ENCODE data around the gene ANTXRL.
"Not testable (repeated sequence)": the region's sequence is repeated elsewhere in the genome, so short reads cannot be mapped to it uniquely, and the experiment has no call there.

Gene ANTXRL

DNA sequence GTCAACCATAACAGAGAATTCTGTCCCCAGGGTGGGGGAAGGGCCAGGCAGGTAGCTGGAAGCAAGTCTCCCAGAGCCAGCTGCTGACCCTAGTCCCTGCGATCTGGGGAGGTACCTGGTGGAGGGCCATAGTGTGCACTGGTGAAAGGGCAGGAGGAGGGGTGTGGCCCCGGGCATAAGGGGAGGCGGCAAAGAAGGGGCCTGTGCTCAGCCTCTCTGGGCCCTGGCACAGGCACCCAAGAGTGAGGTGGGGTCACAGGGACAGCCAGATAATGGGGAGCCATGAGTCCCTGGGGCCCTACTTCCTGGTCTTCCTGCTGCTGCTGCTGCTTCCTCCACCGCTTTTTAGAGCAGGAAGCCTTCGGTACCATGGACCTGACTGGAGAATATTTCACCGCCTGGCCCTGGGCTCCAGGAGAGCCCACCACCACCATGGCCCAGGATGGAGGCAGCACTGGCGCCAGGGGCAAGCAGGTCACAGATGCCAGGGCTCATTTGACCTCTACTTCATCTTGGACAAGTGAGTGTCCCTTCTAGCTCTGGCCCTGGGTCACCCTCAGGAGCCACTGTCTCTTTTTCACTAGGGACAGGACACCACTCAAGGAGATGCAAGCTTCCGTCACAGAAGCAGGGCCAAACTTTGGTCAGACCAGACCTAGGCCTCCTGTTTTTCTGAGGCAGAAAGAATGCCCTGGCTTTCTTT is at the start of gene ANTXRL:
TSS of gene ANTXRL (plus strand) at position 7 of the 703 bp plus-strand sequence. CDS start at position 273, 266 bp downstream.
- DNase-seq, result no peak

DNA sequence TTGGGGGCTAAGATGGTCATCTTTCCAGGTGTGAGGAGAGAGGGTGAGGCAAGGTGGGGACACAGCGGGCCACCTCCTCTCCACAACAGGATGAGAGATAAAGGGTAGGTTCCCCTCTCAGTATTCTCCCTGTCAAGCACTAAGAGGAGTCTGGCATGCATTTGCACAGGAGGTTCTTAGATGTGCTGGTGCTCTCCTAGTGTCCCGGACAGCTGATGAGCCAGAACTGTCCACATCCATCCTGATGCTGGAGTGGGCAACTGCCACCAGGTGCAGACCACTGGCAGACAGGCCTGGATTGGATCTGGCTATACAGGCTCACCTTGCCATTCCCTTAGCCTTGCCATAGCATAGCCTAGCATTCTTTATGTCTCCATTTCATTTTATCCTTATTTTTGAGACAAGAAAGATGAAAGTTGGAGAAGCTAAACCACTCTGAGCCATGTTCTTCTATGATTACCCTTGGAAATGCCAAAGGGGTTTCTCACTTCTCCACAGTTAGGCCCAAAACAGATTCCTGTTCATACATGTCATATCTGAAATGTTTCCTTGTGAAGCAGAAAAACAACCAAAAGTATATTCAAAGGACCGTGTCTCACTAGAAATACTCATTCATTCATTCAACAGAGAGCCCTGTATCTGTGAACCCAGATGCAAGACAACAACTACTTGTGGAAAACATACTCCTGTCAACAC is 48.8 kb upstream of the ANTXRL start:
- no peak for DNase-seq

DNA sequence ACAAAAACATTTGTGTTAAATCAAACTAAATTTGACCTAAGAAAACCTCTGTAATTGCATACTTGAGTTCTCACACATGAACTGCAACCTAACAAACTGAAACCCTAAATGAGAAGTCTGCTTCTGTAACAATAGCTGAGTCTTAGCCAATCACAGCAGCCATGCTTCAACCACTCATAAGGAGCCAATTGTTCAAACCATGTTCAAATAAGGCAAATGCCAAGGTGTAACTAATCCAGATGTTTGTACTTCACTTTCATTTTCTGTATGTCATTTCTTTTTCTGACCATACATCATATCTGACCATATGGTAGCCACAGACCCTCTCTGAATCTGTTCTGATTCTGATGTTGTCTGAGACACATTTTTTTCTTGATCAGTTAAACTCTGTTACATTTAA is 47.5 kb upstream of the ANTXRL start:
- DNase-seq, result no peak

DNA sequence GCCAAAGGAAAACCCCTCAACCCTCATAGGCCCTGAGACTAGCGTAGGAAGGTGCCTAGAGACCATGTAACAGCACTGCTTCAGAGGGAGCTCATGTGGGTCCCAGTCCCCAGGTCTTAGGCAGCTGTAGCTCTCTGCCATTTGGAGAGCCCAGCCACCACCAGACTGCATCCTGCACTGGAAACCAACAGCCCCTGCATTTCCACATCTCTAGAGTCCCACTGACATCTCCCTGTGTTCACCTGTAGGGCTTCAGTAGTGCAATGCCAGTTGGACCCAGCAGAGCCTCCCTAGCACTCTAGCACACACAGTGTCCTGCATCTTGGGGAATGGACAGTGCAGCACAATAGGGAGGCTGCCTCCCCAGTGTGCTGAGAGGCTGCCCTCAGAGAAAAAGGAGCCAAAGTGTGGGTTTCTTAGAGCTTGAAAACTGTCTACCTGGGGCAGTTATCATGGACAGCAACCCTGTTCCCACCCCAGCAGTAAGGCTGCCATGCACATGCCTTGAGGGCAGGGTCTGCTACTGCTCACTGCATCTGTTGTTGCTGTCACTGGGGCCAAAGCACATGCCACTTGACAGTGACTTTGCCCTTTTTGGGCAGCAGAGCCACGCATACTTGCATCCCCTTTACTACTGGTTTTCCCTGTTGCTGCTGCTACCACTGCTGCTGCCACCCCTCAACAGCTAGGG is 46.7 kb upstream of the ANTXRL start:
- no peak for DNase-seq

DNA sequence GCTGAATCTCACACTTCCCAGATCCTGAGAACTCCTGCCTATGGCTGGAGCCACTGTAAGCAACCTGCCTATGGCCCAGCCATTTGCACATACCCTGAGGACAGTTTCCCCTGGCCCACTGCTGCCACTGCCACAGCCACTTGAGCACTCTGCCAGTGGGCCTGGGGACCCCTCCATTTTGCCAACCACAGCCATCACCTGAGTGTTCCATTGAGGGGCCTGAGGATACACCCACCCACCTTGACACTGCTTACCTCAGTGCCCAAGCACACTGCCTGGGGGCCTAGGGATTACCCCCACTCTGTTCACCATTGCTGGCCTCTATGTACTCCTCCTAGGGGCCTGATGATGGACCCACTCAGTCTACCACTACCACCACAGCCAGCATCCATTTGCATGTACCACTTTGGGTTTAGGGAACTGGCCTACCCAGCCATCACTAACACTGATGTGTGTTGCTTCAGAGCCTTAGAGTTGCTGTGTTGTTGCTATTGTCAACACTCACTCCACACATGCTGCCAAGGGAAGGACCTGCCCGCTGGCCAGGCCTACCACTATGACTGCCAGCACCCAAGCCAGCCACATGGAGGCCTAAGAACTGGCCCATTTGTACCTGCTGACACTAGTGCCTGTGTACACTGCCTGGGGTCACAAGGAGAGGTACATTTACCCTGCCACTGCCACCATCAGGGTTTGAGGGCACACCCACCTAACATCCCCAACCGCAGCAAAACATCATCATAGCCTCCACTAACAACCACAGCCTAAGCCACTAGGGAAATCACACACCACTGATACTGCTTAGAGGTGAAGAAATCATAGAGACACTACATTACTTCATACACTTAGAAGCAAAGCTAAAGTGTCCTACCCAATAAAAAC is 45.9 kb upstream of the ANTXRL start:
- DNase-seq, result no peak

DNA sequence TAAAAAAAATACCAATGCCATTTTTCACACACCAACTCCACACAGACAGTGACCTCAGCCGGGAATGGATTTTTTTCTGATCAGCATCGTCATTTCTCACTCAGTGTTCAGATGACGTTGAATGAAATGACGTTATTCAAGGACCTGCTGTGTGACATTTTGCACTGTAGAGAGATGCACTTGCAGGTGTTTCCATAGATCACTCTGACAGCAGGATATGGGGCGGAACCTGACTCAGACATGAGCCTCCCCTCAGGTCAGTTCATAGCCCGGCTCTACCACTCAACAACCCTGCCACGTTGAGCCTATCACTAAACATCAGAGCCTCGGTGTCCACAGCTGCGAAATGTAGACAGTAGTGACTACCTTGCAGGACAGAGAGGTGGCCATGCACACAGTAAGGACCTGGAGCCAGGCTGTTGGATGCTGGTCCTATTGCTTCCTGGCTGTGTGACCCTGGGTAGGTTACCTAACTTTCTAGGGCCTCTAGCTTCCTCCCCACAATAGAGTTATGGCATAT is 41.4 kb upstream of the ANTXRL start:
- DNase-seq, result no peak

DNA sequence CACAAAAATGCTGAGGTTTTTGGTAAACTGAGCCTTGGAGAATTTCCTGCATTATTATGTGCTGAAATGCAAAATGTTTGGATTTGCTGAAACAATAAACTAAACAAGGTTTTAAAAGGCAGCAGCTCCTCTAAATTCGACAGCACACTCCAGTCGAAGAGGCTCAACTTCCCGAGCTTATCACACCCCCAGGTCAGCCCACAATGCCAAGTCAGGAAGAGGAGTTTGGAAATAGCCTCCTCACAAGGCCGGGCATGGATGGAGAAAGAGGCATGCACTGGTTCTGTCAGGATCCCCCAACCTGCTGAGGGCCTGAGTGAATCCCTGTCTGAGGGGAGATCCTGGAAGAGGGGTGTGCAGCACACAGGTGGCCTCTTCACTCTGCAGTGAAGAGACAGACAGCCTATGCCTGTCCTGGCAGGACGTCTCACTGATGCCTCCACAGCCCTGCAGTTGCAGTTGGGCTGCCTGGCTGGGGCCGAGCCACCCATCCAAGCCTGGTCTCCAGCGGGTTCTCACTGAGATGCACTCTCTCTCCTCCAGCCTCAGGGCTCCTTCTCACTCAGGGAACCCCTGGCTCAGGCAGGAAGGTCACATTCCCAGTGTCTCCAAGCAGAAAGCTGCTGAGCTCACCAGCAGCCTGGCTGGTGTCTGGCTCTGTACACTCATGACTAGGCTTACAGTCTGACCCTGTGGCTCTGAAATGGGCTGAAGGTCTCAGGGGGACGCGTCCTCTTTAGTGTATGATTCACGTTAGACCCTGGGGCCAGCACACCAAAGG is 40.2 kb upstream of the ANTXRL start:
- not testable (repeated sequence) for DNase-seq

DNA sequence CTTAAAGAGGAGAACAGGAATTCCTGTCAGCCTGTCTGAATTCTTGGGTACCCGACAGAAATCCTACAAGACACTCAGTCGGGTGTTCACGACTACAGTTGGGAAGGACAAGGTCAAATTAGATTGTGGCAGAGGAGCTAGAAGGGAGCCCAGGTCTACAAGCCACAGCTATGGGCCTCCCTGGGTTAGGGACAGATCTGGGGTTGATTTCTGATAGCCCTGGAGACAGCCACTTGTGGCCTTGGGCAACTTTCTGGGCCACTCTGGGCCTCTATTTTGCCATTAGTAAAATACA is 39.7 kb upstream of the ANTXRL start:
- no peak for DNase-seq

DNA sequence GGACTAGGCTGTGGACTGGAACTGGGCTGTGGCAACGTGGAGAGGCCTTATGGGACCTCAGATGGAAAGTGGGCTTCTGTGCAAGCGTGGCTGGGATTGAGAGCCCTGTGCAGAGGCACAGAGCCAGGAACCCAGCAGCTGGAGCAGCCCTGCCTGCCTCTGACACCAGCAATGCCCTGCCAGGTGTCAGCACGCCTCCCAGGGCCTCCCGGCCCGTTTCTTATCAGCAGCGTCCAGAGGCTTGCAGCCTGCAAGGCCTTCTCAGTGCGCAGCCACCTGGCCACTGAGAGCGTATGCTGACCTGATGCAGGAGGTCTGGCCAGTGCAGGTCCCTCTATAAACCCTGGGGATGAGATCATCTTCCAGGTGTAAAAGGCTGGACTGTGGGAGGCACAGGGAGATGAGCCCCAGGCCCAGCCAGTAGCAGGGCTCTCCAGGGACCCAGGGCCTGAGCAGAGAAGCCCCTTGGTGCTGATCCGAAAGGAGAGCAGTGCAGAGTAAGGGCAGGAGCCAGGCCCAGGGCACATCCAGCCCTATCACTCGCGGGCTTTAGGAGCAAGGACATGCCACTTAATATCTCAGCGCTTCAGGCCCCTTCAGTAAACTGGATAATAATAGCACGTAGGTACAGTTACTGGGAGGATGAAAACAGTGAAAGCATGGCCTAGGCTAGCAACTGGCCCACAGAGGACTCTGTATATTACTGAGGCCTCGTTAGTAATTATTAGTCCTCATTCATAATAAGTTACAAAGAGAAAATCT is 38.8 kb upstream of the ANTXRL start:
- no peak for DNase-seq

DNA sequence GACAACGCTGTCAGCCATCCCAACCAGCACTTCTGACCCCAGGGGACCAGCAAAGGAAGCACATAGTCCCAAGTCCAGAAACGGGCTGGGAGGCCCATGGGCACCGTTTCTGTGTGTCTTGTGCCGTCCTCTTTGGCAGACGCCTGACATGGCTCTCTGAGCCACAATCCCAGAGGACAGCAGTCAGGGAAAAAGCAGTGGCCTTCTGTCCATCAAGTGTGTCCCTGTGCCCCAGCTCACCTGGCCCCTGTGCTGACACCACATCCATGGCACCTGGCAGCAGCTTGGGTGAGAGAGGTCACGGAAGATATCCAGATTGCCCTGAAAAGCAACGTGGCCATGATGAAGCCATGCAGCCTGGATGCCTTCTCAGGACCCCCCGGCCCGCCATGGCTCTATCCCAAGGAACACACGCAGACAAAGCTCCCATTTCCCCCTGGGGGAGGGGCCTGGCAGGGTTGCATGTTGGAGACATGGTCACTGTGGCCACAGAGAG is 38.1 kb upstream of the ANTXRL start:
- DNase-seq, result no peak

DNA sequence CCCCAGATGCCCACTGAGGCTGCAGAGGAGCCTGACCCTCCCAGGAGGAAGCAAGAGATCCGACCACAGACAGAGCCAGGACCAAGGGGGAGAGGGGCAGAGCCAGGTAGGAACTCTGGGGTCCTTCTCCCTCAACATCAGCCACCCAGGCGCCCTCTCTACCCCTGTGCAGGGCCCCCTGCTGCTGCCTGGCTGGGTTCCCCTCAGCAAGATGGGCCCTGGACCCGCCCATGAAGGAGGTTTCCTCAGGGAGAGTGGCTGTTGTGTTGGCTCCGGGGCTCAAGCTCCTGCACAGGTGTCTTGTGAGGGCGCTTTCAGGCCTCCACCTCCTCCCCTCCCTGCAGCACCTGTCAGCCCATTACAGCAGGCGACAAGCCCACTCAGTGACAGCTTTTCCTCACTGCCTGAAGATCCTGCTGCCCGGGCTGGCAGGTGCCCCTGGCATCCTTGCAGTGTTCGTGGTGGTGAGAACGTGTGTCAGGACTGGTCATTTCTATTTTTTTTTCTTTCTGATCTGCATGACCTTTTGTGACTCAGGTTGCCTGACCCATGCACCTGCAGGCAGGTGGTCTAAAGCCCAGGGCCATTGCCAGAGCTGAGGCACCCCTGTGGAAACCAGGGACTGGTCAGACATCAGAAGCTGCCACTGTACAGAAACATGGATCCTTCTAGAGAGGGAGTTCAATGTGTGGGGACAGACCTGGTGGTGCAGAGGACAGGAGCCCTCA is 37.0 kb upstream of the ANTXRL start:
- not testable (repeated sequence) for DNase-seq

DNA sequence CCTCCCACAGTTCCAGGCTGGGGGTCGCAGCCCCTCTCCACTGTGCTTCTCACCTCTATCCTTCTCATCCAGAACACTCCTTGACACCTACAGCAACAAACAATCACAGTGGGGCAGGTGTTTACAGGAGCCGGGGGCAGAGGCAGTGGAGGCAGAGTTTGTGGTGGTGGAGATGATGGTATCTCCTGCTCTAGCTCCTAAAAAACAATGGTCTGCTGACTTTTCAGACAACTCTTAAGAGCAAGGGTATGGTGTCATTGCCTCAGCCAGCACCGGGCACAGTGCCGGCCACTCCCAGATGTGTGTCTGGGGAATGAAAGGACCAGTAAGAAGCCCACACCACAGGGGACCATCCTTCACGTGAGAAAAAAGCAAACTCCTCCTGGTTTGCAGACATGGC is 36.3 kb upstream of the ANTXRL start:
- DNase-seq, result no peak

DNA sequence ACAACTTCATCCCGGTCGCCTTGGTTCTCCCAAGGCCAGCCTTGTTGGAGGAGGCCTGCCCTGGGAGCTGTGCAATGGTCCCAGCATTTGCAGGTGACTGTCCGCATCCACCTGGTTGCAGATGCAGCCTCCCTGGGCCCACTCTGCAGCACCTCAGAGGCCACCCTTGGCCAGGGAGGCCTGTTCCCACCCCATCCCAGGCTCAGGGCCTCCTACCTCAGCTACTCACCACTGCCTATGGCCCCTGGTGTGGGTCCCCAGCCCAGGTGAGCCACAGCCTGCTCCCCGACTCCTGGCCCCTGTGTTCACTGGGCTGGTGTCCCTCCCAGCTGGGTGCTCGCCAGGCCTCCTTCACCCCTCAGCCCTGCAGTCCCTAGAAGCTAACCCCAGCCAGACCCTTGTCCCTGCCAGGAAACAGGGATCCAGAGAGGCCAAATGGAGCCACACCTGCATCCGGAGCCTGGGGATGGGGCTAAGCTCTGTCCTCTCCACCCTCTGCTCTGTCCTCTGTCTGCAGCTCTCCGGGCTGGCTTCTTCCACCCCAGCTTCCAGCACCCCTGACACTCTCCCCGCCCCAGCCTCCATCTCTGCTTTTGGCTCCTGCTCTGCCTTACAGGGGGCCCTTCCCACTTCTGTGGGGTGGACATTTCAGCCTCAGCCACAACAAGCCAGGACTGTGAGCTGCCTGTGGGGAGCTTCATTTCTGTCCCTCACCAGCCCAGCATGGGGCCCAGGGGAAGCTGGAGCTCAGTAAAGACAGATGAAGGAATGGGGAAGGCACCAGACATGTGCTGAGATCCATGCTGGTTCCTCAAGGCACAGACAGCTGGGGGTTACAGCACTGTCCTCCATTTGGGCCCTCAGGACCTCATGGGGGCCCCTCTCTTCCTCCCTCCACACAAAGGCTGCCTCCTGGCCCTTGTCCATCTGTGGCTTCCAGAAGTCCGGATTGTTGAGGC is 35.6 kb upstream of the ANTXRL start:
- DNase-seq, result no peak

DNA sequence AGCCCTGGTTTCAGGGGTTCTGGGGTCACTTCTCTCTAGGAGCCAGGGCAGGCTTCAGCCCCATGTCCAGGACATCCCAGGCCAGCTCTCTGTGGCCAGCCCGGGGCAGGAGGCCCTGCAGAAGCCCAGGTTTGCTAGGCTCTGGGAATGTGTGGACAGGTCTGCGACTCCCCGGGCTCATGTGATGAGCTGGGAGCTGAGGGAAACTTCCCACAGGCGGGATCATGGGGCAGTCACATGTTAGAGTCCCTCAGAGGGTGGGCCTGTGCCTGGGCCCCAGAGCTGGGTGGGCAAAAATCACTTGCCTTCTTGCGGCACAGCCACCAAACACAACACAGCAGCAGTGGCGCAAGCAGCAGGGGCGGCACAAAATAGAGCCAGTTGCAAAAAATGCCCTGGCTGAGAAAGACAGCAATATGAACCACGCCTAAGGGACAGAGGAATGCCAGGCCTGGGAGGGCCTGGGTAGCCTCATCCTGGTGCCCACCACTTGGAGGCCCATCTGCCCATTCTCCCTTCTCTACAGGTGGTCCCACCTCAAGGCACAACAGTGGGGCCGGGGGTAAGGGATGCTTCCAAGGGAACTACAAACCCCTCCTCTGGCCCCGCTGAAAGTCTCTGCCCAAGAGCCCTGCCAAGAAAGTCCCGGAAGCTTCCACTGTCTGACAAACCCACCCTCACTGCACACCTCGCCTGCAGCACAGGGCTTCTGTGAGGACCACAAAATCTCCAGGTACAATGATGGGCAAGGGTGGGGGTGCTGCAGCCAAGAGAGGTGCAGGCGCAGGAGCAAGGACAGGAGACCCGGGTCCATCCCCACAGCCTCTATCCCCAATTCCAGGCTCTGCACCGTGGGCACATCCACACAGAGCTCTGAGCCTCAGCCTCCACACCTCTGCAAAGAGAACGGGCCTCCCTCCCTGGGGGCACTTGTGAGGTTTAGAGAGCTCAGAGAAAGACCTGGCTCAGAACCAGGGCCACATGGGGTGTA is 34.6 kb upstream of the ANTXRL start:
- no peak for DNase-seq

DNA sequence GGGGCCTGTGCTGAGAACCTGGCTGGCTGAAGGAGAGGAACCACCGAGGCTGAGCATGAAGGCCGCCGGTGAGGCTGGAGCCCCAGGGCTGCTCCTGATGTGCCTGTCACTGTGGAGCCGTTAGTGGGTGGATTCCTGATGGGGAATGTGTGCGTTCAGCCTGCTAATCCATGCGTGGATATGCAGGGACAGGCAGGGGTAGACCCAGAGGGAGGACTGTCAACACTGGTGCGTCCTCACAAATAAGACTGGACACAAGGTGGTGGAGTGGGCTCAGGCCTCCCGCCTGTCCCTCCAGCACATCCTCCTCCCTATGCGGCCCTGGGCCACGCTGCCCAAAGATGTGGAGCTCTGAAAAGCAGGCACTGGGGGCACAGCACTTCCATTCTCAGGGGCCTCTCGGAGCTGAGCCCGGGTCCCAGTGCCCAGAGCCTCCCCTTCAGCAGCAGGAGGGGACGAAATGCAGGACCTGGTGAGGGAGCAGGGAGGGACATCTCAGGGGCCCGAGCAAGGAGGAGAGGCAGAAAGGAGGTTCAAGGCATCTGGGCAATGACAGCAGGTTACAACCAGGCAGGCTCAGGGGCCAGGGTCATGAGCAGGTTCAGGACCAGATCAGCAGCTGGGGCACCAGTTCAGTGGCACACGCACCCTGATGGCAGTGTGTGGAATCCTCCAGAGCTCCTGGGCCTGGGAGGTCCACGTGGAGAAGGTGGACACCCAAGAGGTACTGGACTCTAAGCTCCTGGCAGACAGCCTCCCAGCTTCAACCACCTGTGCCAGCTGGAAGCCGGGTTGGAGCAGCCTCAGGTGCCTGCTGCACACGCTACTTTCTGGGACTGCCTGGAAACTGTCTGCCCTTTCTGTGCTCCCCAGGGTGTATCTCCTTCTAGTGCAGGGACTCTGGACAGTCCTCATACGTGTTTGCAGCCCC is 33.5 kb upstream of the ANTXRL start:
- DNase-seq, result no peak

DNA sequence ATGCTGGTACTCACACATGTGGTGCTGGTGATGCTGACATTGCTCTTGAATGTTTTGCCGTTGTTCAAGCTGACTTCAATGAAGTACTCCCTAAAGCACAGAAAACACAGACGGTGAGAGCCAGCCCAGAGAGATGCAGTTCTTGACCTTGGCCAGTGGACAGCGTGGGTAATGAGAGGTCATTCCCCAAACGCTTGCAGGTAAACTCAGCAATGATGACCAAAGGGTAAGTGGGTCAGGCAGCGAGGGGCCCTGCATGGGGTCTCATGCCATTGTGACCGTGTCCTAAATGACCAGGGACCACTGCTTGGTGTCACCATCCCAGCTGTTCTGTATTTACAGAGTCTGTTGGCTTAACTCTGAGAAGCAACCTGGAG is 32.8 kb upstream of the ANTXRL start:
- DNase-seq, result no peak

DNA sequence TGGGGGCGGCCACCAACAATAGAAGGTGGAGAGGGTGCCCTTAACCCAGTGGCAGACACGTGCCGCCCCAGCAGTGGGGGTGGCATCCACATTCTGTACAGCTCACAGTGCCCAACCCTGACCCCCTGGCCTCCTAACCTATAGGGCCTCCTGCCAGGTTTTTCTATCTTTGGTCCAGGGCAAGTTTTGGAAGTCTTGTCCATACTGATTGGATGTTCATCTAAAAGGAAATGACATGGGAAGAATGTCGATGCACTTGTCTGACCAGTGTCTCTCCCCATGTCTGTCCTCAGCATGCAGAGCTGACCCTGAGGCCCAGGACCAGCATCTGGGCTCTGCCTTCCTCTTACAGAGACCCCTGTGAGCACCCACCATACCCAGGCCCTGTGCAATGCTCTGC is 32.3 kb upstream of the ANTXRL start:
- DNase-seq, result no peak

All from NCI-H1436 treated with DMSO at 0.1 percent for 48 hours (cell line).